T-helper 17 cell (primary cell): Measurements from ENCODE around the gene TMTC2. TPM values are rescaled to one million over a fixed set of nuclear protein-coding genes. Genes with fewer than 3 reads are reported as not detected.

Experiments used
- ATAC-seq: fragments of 150-1000 bp; cut with Tn5 transposase; 2 replicates; pipeline ENCODE4 v1.10.0; 2021; ENCODE audit warnings: mild to moderate bottlenecking, moderate library complexity
- DNase-seq, 3 donors: peaks; one replicate each; pipeline versions ENCODE4 v3.0.0 to v3.0.0-alpha.2; 2020 to 2021
- H3K9me3 ChIP-seq: one replicate; pipeline ENCODE4 v1.7.0; 2013; ENCODE audit warnings: low read length, mild to moderate bottlenecking; ENCODE audit not compliant: control insufficient read depth, poor library complexity, severe bottlenecking
- H3K27ac Mint-ChIP-seq: one replicate; pipeline ENCODE4 v1.8.0; 2022; ENCODE audit warnings: mild to moderate bottlenecking, moderate library complexity, mixed read lengths
- H3K27me3 Mint-ChIP-seq: one replicate; pipeline ENCODE4 v1.8.0; 2022; ENCODE audit warnings: mixed read lengths
- H3K36me3 Mint-ChIP-seq: one replicate; pipeline ENCODE4 v1.8.0; 2022; ENCODE audit warnings: low read depth, mixed read lengths
- H3K4me1 Mint-ChIP-seq: one replicate; pipeline ENCODE4 v1.8.0; 2022; ENCODE audit warnings: mild to moderate bottlenecking, mixed read lengths
- H3K4me3 Mint-ChIP-seq: one replicate; pipeline ENCODE4 v1.8.0; 2022; ENCODE audit warnings: mild to moderate bottlenecking, moderate library complexity, mixed read lengths
- total RNA-seq, 4 donors: library from RNA in 2 of 4; stranded (reverse) in 2 of 4; gene quantifications; one replicate each; pipeline ENCODE4 v1.2.3 and lab custom pipeline; 2022 to 2026

TMTC2 gene
- total RNA-seq, 2 donors from 2014 or later: 6.0 to 6.2 TPM

DNA sequence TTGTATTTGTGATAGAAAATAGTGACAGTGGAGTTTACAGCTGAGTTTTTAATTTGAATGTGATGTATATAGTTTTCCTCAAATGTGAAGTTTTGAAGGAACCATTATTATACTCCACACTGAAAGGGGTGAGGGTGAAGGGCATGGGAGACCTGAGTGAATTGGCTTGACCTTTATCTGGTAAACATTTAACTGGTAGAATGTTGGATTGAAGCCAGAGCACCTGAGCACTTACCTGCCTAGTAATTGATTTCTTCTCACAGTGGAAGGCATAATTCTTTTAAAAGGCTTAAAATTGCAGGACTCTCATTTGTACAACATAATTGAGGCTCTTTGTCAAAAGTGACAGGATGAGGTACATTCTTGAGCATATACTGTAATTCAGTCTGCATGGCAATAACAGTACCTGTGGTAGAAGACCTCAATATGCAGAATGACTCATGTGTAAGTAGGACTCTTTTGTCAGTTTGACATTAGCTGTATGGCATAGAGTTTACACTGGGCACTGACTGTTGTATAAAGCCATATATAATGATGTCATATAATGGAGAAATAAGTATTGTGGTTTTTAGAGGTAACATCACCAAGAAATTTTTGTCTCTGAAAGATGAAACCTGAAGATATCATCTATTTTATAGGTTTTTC lies 309.6 kb downstream of the TMTC2 start:
- H3K27me3 Mint-ChIP-seq: no peaks in the 10 kb centered on the region
- no peak for ATAC-seq
- no peak for DNase-seq
- no peak overlapping the region for H3K4me3 Mint-ChIP-seq
- H3K36me3 Mint-ChIP-seq: no peaks in the 10 kb centered on the region
- H3K4me1 Mint-ChIP-seq: no peaks in the 10 kb centered on the region
- no peaks in the 10 kb centered on the region for H3K9me3 ChIP-seq
- H3K27ac Mint-ChIP-seq: no peak overlapping the region

DNA sequence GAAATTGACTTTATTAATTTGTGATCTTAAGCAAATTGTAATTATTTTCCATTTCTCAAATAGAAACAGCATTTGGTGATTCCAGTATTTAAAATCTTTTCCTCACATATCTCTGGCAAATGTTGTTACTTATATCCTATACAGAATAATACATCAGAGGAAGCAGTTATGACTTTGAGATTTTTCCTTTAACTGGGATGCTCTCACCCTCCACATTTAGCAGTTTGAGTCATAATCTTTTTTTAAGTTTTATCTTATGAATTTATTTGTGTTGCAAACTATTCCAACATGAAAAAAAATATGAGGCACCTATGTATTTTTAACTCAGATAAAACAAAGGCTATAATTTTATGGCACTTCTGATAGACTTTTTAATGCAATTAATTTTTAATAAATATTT lies 311.8 kb downstream of the TMTC2 start:
- no peaks in the 10 kb centered on the region for H3K4me1 Mint-ChIP-seq
- no peak for DNase-seq
- no peak for ATAC-seq
- no peaks in the 10 kb centered on the region for H3K27me3 Mint-ChIP-seq
- H3K9me3 ChIP-seq: no peaks in the 10 kb centered on the region
- no peak overlapping the region for H3K4me3 Mint-ChIP-seq
- H3K36me3 Mint-ChIP-seq: no peaks in the 10 kb centered on the region
- H3K27ac Mint-ChIP-seq: no peak overlapping the region

DNA sequence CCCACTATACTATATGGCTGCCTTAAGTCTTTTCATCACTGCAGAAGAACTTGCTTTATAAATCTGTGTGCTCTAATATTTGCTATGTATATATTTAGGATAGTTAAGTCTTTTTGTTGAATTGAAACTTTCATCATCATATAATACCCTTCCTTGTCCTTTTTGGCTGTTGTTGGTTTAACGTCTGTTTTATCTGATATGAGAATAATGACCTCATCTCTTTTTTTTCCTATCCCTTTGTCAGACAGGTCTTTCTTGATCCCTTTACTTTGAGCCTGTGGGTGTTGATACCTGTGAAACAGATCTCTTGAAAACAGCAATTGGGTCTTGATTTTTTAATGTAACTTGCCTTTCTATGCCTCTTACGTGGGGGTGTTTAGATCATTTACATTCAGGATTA lies 316.3 kb downstream of the TMTC2 start:
- H3K4me1 Mint-ChIP-seq: no peaks in the 10 kb centered on the region
- no peak for DNase-seq
- H3K36me3 Mint-ChIP-seq: no peaks in the 10 kb centered on the region
- no peaks in the 10 kb centered on the region for H3K9me3 ChIP-seq
- H3K27ac Mint-ChIP-seq: no peak overlapping the region
- no peak overlapping the region for H3K4me3 Mint-ChIP-seq
- ATAC-seq: no peak
- no peaks in the 10 kb centered on the region for H3K27me3 Mint-ChIP-seq

- no peaks in the 10 kb centered on the region for H3K36me3 Mint-ChIP-seq
- ATAC-seq (no peak), DNase-seq (no peak)
- H3K9me3 ChIP-seq: no peaks in the 10 kb centered on the region
- H3K27ac Mint-ChIP-seq: no peak overlapping the region
- no peak overlapping the region for H3K4me3 Mint-ChIP-seq
- no peaks in the 10 kb centered on the region for H3K4me1 Mint-ChIP-seq
- no peaks in the 10 kb centered on the region for H3K27me3 Mint-ChIP-seq
Observed at GRCh38 chr12:83005534-83006197, 319.0 kb downstream of the TMTC2 start.

- H3K9me3 ChIP-seq: no peaks in the 10 kb centered on the region
- DNase-seq (no peak), ATAC-seq (no peak)
- Mint-ChIP-seq H3K27me3 (no peaks in the 10 kb centered on the region), H3K36me3 (no peaks in the 10 kb centered on the region), H3K27ac (no peak overlapping the region), H3K4me1 (no peaks in the 10 kb centered on the region), H3K4me3 (no peak overlapping the region)
Observed at GRCh38 chr12:83008703-83009102, 322.0 kb downstream of the TMTC2 start.

DNA sequence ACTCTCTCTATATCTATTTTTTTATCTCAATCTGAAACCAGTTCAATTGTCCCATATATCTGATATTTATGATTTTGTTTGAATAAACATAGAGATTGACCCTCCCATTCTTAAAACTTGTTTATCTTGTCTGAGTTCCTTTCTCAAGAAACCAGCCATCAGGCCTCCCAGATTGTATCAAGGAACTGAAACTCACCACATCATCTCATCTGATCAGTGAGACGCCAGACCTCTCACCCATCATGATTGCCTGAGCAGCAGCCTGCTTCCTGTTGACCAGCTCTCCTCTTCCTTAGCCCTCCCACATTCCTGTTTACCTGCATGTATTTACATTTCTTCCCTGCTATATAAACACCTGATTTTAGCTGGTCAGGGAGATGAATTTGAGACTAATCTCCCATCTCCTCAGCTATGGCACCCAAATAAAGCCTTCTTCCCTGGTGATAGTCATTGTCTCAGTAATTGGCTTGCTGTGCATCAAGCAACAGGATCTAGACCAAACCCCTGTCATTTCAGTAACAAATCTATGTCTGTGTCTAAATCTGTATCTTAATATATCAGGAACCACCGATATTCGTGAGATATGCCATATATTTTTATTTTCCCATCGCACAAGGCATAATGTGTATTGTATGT lies 323.6 kb downstream of the TMTC2 start:
- Mint-ChIP-seq H3K27me3 (no peaks in the 10 kb centered on the region), H3K27ac (no peak overlapping the region)

DNA sequence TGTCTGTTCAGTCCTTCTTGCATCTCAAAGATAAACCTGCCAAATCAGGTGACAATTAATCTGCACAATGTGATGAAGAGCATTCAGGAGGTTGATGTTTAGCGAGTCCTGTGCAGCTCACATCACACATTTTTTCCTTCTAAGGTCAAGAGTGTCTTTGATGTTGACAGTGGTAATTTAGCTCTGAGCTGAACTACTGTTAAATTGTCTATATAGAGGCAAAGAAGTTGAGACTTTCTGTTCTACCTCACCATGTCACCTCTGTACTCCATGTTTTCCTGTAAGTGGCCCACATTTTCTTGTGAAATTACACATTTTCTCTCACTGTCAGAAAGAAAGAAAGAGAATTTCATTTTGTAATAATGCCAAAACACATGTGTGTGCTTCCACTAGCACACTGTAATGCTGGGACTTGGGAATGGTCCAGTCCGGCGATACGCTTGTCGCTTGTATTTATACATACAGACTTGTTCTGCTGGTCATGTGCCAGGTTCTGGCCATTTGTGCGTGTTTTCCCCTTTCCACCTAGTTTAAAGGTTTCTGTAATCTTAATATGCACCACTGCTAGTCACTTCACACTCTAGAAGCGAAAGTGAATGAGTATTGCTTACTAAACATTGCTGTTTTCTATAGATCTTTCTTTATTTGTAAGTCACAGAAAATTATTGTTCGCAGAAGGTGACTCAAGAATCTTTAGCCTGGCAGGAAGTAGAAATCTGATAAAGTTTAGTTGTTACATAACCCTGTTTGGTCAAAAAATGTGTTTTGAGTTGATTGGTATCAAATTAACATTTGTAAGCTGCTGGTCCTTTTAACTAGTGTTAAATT lies 328.9 kb downstream of the TMTC2 start:
- no peak for ATAC-seq
- Mint-ChIP-seq H3K4me3 (no peak overlapping the region), H3K36me3 (no peaks in the 10 kb centered on the region), H3K27ac (no peak overlapping the region), H3K4me1 (no peaks in the 10 kb centered on the region), H3K27me3 (no peaks in the 10 kb centered on the region)
- DNase-seq: no peak
- no peaks in the 10 kb centered on the region for H3K9me3 ChIP-seq

More for the DNA sequence above, 323.6 kb downstream of the TMTC2 start:
- no peak overlapping the region for H3K4me3 Mint-ChIP-seq
- H3K4me1 Mint-ChIP-seq: no peaks in the 10 kb centered on the region
- no peaks in the 10 kb centered on the region for H3K9me3 ChIP-seq
- no peaks in the 10 kb centered on the region for H3K36me3 Mint-ChIP-seq
- no peak for ATAC-seq
- DNase-seq: no peak

GRCh38 chr12:83016218-83016835 lies 329.6 kb downstream of the TMTC2 start:
- no peak overlapping the region for H3K27ac Mint-ChIP-seq
- no peaks in the 10 kb centered on the region for H3K9me3 ChIP-seq
- ATAC-seq (no peak), DNase-seq (no peak)
- H3K4me1 Mint-ChIP-seq: no peaks in the 10 kb centered on the region
- H3K4me3 Mint-ChIP-seq: no peak overlapping the region
- no peaks in the 10 kb centered on the region for H3K27me3 Mint-ChIP-seq
- no peaks in the 10 kb centered on the region for H3K36me3 Mint-ChIP-seq

DNA sequence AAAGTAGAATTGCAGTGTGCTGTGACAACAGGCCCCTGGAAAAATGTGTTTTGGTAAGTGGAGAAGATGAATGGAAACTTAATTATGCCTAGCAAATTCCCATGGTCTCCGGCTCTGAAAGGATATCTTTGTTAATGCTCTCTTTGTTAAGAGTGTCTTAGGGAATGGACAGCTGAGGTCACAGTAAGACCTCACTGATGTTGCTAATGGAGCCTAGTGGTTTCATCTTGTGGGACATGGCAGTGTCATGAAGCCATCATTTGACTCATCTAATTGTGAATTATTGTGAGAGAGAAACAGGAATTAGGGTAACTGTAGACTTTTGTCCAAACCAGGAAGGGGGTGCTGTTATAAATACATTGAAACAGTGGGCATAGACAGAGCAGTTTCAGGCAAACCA lies 330.3 kb downstream of the TMTC2 start:
- no peak for DNase-seq
- Mint-ChIP-seq H3K27ac (no peak overlapping the region), H3K27me3 (no peaks in the 10 kb centered on the region), H3K36me3 (no peaks in the 10 kb centered on the region), H3K4me1 (no peaks in the 10 kb centered on the region), H3K4me3 (no peak overlapping the region)
- ATAC-seq: no peak
- no peaks in the 10 kb centered on the region for H3K9me3 ChIP-seq

- H3K27ac Mint-ChIP-seq: no peak overlapping the region
- H3K36me3 Mint-ChIP-seq: no peaks in the 10 kb centered on the region
- ATAC-seq (no peak), DNase-seq (no peak)
- H3K9me3 ChIP-seq: no peaks in the 10 kb centered on the region
- H3K4me1 Mint-ChIP-seq: no peaks in the 10 kb centered on the region
- H3K27me3 Mint-ChIP-seq: no peaks in the 10 kb centered on the region
- no peak overlapping the region for H3K4me3 Mint-ChIP-seq
Observed at GRCh38 chr12:83018088-83018487, 331.4 kb downstream of the TMTC2 start.

DNA sequence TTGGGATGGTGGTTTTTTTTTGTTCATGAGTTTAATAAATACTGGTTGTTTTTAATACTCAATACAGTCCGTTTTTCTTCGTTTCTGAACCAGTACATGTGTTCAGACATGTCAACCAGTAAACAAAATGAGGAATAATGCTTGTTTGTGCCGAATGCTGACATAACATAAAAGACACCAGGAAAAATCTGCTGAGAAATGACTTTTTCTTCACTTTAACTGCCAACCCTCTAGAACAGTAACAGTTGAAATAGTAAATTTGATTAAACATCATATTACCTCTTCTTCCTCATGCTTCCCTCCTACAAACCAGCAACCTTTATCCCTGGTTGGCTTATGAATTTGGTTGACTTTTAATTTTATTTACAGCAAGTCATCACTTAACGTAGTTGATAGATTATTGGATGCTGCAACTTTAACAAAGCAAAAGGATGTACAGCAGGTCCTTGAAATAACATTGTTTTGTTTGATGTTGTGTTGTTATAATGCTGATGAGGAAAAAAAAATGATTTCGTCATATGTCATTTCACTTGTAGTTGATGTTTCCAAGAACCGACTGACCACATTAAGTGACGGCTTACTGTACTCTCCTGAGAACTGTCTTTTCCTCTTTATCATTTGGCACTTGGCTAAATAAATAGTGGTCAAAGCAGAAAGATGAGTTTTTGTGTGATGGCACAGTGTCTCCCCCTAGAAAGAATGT lies 340.5 kb downstream of the TMTC2 start:
- no peaks in the 10 kb centered on the region for H3K4me1 Mint-ChIP-seq
- no peak for DNase-seq
- H3K36me3 Mint-ChIP-seq: no peaks in the 10 kb centered on the region
- no peak overlapping the region for H3K4me3 Mint-ChIP-seq
- H3K27ac Mint-ChIP-seq: no peak overlapping the region
- no peaks in the 10 kb centered on the region for H3K27me3 Mint-ChIP-seq
- ATAC-seq: no peak
- no peaks in the 10 kb centered on the region for H3K9me3 ChIP-seq

DNA sequence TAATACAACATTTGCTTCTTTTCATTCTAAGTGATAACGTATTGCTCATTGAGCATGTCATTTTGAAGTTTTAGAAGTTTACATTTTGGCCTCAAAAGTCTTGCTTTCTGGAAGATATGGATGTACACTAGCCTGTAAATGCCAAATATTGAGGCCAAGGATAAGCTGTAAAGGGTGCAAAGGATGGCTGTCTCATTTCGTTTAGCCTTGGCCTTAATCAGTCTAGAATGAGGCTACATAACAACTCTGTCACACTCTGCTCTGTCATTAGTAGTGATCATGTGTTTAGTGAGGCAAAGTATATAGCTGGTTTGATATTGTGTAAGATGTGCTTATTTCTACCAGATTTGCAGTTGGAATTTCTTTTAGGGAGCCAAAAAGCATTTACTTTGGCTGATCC lies 344.5 kb downstream of the TMTC2 start:
- H3K4me3 Mint-ChIP-seq: no peak overlapping the region
- no peaks in the 10 kb centered on the region for H3K9me3 ChIP-seq
- no peaks in the 10 kb centered on the region for H3K27me3 Mint-ChIP-seq
- ATAC-seq (no peak), DNase-seq (no peak)
- H3K27ac Mint-ChIP-seq: no peak overlapping the region
- no peaks in the 10 kb centered on the region for H3K4me1 Mint-ChIP-seq
- H3K36me3 Mint-ChIP-seq: no peaks in the 10 kb centered on the region
